A673 (cell line): ENCODE measurements around the gene PHRF1.

ENCODE experiments used
- EZH2 ChIP-seq: fragments of 200-600 bp; sonication (generic); IDR thresholded peaks from 2 replicates; pipeline ENCODE4 v1.6.1; 2017; ENCODE audit warnings: borderline replicate concordance, low read depth, mild to moderate bottlenecking, mixed read lengths, antibody characterized with exemption, low read length; ENCODE audit not compliant: poor library complexity, severe bottlenecking
- TF ChIP-seq, protein P1 (sequence below): fragments of 300-800, 200-600 bp; sonication (generic); conservative IDR thresholded peaks from 2 replicates; pipeline ENCODE4 v1.5.1; 2017; ENCODE audit warnings: low read depth, mild to moderate bottlenecking, antibody characterized with exemption, low read length, moderate library complexity, mixed read lengths

DNA sequence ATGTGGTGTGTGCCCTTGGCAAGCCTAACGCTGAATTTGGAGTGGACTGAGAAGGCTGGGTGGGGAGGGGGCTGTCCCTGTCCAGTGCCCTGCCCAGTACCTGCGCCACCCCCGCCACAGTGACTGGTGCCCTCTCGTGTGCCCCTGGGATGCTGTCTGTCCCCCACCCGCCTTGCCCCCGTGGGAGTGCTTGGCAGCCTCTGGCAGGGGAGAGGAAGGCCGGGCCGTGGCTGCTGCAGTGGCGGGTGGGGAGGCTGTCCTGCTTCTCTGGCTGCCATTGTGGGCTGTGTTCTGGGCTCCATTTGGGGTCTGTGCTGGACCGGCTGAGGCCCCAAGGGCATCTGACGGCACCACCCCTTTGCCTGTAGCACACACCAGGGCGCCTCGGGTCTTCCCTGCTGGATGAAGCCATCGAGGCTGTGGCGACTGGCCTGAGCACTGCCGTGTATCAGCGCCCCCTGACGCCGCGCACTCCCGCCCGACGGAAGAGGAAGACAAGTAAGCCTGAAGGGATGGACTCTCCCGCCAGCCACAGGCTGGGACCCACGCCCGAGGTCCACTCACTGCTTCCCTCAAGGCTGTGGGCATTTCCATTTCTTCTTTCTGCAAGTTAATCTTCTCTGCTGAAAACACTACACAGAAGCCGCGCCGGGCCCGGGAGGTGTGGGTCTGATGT, 21.9 kb downstream of the PHRF1 start:
- TF ChIP-seq, protein P1, sequence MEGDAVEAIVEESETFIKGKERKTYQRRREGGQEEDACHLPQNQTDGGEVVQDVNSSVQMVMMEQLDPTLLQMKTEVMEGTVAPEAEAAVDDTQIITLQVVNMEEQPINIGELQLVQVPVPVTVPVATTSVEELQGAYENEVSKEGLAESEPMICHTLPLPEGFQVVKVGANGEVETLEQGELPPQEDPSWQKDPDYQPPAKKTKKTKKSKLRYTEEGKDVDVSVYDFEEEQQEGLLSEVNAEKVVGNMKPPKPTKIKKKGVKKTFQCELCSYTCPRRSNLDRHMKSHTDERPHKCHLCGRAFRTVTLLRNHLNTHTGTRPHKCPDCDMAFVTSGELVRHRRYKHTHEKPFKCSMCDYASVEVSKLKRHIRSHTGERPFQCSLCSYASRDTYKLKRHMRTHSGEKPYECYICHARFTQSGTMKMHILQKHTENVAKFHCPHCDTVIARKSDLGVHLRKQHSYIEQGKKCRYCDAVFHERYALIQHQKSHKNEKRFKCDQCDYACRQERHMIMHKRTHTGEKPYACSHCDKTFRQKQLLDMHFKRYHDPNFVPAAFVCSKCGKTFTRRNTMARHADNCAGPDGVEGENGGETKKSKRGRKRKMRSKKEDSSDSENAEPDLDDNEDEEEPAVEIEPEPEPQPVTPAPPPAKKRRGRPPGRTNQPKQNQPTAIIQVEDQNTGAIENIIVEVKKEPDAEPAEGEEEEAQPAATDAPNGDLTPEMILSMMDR, result no peak
- no peak for TF ChIP-seq EZH2
